ENCODE measurements around the gene COMMD1.
"Not testable (repeated sequence)": the region's sequence is repeated elsewhere in the genome, so short reads cannot be mapped to it uniquely, and the experiment has no call there.

COMMD1 gene

GRCh38 chr2:62143696-62144095 lies 238.2 kb downstream of the COMMD1 start:
- DNase-seq, result no peak

- no peak for DNase-seq
Observed at GRCh38 chr2:62144689-62145477, 239.4 kb downstream of the COMMD1 start.

GRCh38 chr2:62145478-62146100 lies 240.1 kb downstream of the COMMD1 start:
- no peak for DNase-seq

- not testable (repeated sequence) for DNase-seq
Observed at GRCh38 chr2:62146790-62147189, 241.3 kb downstream of the COMMD1 start.

GRCh38 chr2:62147610-62148301 lies 242.3 kb downstream of the COMMD1 start:
- no peak for DNase-seq

- DNase-seq, result no peak
Observed at GRCh38 chr2:62149708-62150107, 244.2 kb downstream of the COMMD1 start.

- DNase-seq, result no peak
Observed at GRCh38 chr2:62150597-62151305, 245.3 kb downstream of the COMMD1 start.

GRCh38 chr2:62151306-62151638 lies 245.8 kb downstream of the COMMD1 start:
- no peak for DNase-seq

GRCh38 chr2:62152000-62152399 lies 246.5 kb downstream of the COMMD1 start:
- DNase-seq, result no peak

- DNase-seq, result no peak
Observed at GRCh38 chr2:62156861-62157496, 251.5 kb downstream of the COMMD1 start.

- no peak for DNase-seq
Observed at GRCh38 chr2:62158444-62159121, 253.1 kb downstream of the COMMD1 start.

GRCh38 chr2:62160691-62161090 lies 255.2 kb downstream of the COMMD1 start:
- not testable (repeated sequence) for DNase-seq

GRCh38 chr2:62163106-62163831 lies 257.8 kb downstream of the COMMD1 start:
- DNase-seq, result no peak

GRCh38 chr2:62163834-62164233 lies 258.4 kb downstream of the COMMD1 start:
- no peak for DNase-seq

GRCh38 chr2:62175728-62176127 lies 270.3 kb downstream of the COMMD1 start:
- no peak for DNase-seq

GRCh38 chr2:62176801-62177200 lies 271.3 kb downstream of the COMMD1 start:
- no peak for DNase-seq

- no peak for DNase-seq
Observed at GRCh38 chr2:62177392-62178049, 272.0 kb downstream of the COMMD1 start.

- no peak for DNase-seq
Observed at GRCh38 chr2:62178741-62179271, 273.3 kb downstream of the COMMD1 start.

- no peak for DNase-seq
Observed at GRCh38 chr2:62180975-62181374, 275.5 kb downstream of the COMMD1 start.

- no peak for DNase-seq
Observed at GRCh38 chr2:62181843-62182242, 276.4 kb downstream of the COMMD1 start.

All from NCI-H1417 treated with DMSO at 0.1 percent for 48 hours (cell line).